Activated naive CD4-positive, alpha-beta T cell (primary cell): ENCODE results near the gene FBLN1.

Experiments used
- DNase-seq, 4 experiments: peaks; one replicate each; lab custom pipeline; 2025; lab: John Stamatoyannopoulos, UW

FBLN1 gene

GRCh38 chr22:45571089-45571488 is 68.4 kb downstream of the FBLN1 start:
- no peak for DNase-seq

- no peak for DNase-seq
Observed at GRCh38 chr22:45572444-45572843, 69.8 kb downstream of the FBLN1 start.

GRCh38 chr22:45574069-45574703 is 71.5 kb downstream of the FBLN1 start:
- no peak for DNase-seq

GRCh38 chr22:45575173-45575572 is 72.5 kb downstream of the FBLN1 start:
- DNase-seq: no peak

GRCh38 chr22:45575607-45576272 is 73.1 kb downstream of the FBLN1 start:
- no peak for DNase-seq

GRCh38 chr22:45576273-45576625 is 73.6 kb downstream of the FBLN1 start:
- no peak for DNase-seq

- no peak for DNase-seq
Observed at GRCh38 chr22:45576730-45577464, 74.2 kb downstream of the FBLN1 start.

- peak; percentile 33 to 72 (median 57) for DNase-seq
Observed at GRCh38 chr22:45577746-45578523, 75.3 kb downstream of the FBLN1 start.

GRCh38 chr22:45578524-45579147 is 76.0 kb downstream of the FBLN1 start:
- no peak for DNase-seq

- no peak for DNase-seq
Observed at GRCh38 chr22:45579306-45579705, 76.6 kb downstream of the FBLN1 start.

- DNase-seq: no peak
Observed at GRCh38 chr22:45579806-45580725, 77.4 kb downstream of the FBLN1 start.

- DNase-seq: no peak
Observed at GRCh38 chr22:45580726-45581381, 78.2 kb downstream of the FBLN1 start.

- DNase-seq: no peak
Observed at GRCh38 chr22:45581549-45582080, 78.9 kb downstream of the FBLN1 start.

GRCh38 chr22:45582236-45582954 is 79.7 kb downstream of the FBLN1 start:
- no peak for DNase-seq

- no peak for DNase-seq
Observed at GRCh38 chr22:45582955-45583320, 80.3 kb downstream of the FBLN1 start.

GRCh38 chr22:45583504-45583903 is 80.8 kb downstream of the FBLN1 start:
- DNase-seq: no peak

GRCh38 chr22:45584121-45584570 is 81.5 kb downstream of the FBLN1 start:
- no peak for DNase-seq

- DNase-seq: no peak
Observed at GRCh38 chr22:45584621-45585436, 82.1 kb downstream of the FBLN1 start.

- no peak for DNase-seq
Observed at GRCh38 chr22:45585437-45585755, 82.7 kb downstream of the FBLN1 start.
